Osteoblast (primary cell): ENCODE data around the gene OR2L3. TPM values are rescaled to one million over a fixed set of nuclear protein-coding genes. Genes with fewer than 3 reads are reported as not detected.

Experiments used
- DNase-seq: peaks from one replicate; pipeline ENCODE4 v3.0.0; 2011; ENCODE audit warnings: low spot score, mixed read lengths; ENCODE audit not compliant: insufficient read length; ENCODE audit errors: missing footprints
- H2AFZ ChIP-seq: 2 replicates; pipeline ENCODE4 v1.6.0; 2011; ENCODE audit warnings: mild to moderate bottlenecking, low read length
- H3K27ac ChIP-seq: 2 replicates; pipeline ENCODE4 v1.5.1; 2011; ENCODE audit warnings: mild to moderate bottlenecking, low read depth, low read length, moderate library complexity
- H3K27me3 ChIP-seq: 2 replicates; pipeline ENCODE4 v1.6.0; 2012; ENCODE audit warnings: mild to moderate bottlenecking, control low read depth, inconsistent platforms, low read length, moderate library complexity; ENCODE audit not compliant: insufficient read depth
- H3K36me3 ChIP-seq: 2 replicates; pipeline ENCODE4 v1.5.1; 2011; ENCODE audit warnings: mild to moderate bottlenecking, low read length, control low read depth, moderate library complexity; ENCODE audit not compliant: insufficient read depth
- H3K4me1 ChIP-seq: 2 replicates; pipeline ENCODE4 v1.5.1; 2011; ENCODE audit warnings: mild to moderate bottlenecking, low read length, control low read depth, moderate library complexity; ENCODE audit not compliant: insufficient read depth
- H3K4me2 ChIP-seq: 2 replicates; pipeline ENCODE4 v1.6.0; 2011; ENCODE audit warnings: mild to moderate bottlenecking, low read length; ENCODE audit not compliant: insufficient read depth
- H3K4me3 ChIP-seq: fragments of 200-600 bp; sonication (generic); 3 replicates; pipeline ENCODE4 v1.5.1; 2012; ENCODE audit warnings: mild to moderate bottlenecking, low read length, inconsistent platforms; ENCODE audit not compliant: insufficient read depth
- H3K79me2 ChIP-seq: 2 replicates; pipeline ENCODE4 v1.6.0; 2012; ENCODE audit warnings: mild to moderate bottlenecking, low read length, control low read depth, inconsistent platforms; ENCODE audit not compliant: insufficient read depth
- H3K9me3 ChIP-seq: 2 replicates; pipeline ENCODE4 v1.5.1; 2011; ENCODE audit warnings: low read depth, low read length, control low read depth
- H4K20me1 ChIP-seq: 2 replicates; pipeline ENCODE4 v1.6.0; 2012; ENCODE audit warnings: mild to moderate bottlenecking, low read length, control low read depth; ENCODE audit not compliant: insufficient read depth
- CTCF ChIP-seq: IDR thresholded peaks from 2 replicates; pipeline ENCODE4 v1.5.1; 2011; ENCODE audit warnings: mild to moderate bottlenecking, low read depth, low read length, moderate library complexity; ENCODE audit errors: extremely low read depth
- small RNA-seq: library from RNA; depleted of rRNA; stranded (forward); fragments of <200 nt; gene quantifications from one replicate; pipeline ENCODE3, GENCODE V24; 2012
- total RNA-seq: library from RNA; depleted of rRNA; stranded (reverse); fragments of >200 nt; gene quantifications from 2 replicates; pipeline ENCODE4 v1.2.3, GENCODE V29; 2012

OR2L3 gene
- total RNA-seq, 1 donor: under 0.01 TPM

GRCh38 chr1:248098529-248098928 lies 51.9 kb downstream of the OR2L3 start:
- H3K27me3 ChIP-seq: no peaks in the 10 kb centered on the region

GRCh38 chr1:248102847-248103246 lies 56.2 kb downstream of the OR2L3 start:
- H3K27me3 ChIP-seq: no peaks in the 10 kb centered on the region
- H3K36me3 ChIP-seq: no peaks in the 10 kb centered on the region
- H3K27ac ChIP-seq: no peak overlapping the region
- DNase-seq: no peak
- no peaks in the 10 kb centered on the region for H3K79me2 ChIP-seq
- H3K4me2 ChIP-seq: no peak overlapping the region
- H2AFZ ChIP-seq: no peak overlapping the region
- H3K4me3 ChIP-seq: no peak overlapping the region
- no peak for TF ChIP-seq CTCF
- no peaks in the 10 kb centered on the region for H3K4me1 ChIP-seq
- H3K9me3 ChIP-seq: no peaks in the 10 kb centered on the region
- H4K20me1 ChIP-seq: no peaks in the 10 kb centered on the region

More at GRCh38 chr1:248098529-248098928, 51.9 kb downstream of the OR2L3 start:
- Histone ChIP-seq H3K36me3 (no peaks in the 10 kb centered on the region), H3K4me1 (no peaks in the 10 kb centered on the region), H3K4me3 (no peak overlapping the region), H3K27ac (no peak overlapping the region), H4K20me1 (no peaks in the 10 kb centered on the region), H3K79me2 (no peaks in the 10 kb centered on the region), H2AFZ (no peak overlapping the region), H3K4me2 (no peak overlapping the region), H3K9me3 (no peaks in the 10 kb centered on the region)
- DNase-seq: no peak
- no peak for TF ChIP-seq CTCF

- Histone ChIP-seq H2AFZ (no peak overlapping the region), H3K4me2 (no peak overlapping the region), H3K9me3 (peaks cover 5% of the 10 kb centered on the region), H3K36me3 (no peaks in the 10 kb centered on the region), H3K27me3 (no peaks in the 10 kb centered on the region), H3K79me2 (no peaks in the 10 kb centered on the region), H3K4me1 (no peaks in the 10 kb centered on the region), H3K4me3 (no peak overlapping the region), H4K20me1 (no peaks in the 10 kb centered on the region), H3K27ac (no peak overlapping the region)
- no peak for DNase-seq
- no peak for TF ChIP-seq CTCF
Measured at GRCh38 chr1:248111157-248111556, 64.5 kb downstream of the OR2L3 start.

Small RNAs within 50 kb of the gene (small RNA-seq; reads per million reads assigned to genes)
- gene RF00019: not detected

Other genes starting within 250 kb of the OR2L3 start
- gene OR14A16, start 222.7 kb upstream of the OR2L3 start, total RNA-seq: not detected in 2 replicates
- not detected in 2 replicates for gene OR11L1, start 204.9 kb upstream of the OR2L3 start, total RNA-seq
- gene TRIM58, start 189.6 kb upstream of the OR2L3 start, total RNA-seq: 0.29 and 0.36 TPM in 2 replicates
- 1.1 TPM in 1 of 2 replicates, not detected in the other for gene OR2W3, start 151.2 kb upstream of the OR2L3 start, total RNA-seq
- gene OR2T8, start 126.6 kb upstream of the OR2L3 start, total RNA-seq: not detected in 2 replicates
- not detected in 2 replicates for gene OR2AJ1, start 121.9 kb upstream of the OR2L3 start, total RNA-seq
- not detected in 2 replicates for gene OR2L8, start 98.0 kb upstream of the OR2L3 start, total RNA-seq
- gene OR2AK2, start 81.6 kb upstream of the OR2L3 start, total RNA-seq: not detected in 2 replicates
- gene OR2L5, start 33.2 kb upstream of the OR2L3 start, total RNA-seq: not detected in 2 replicates
- gene OR2L2, start 16.8 kb upstream of the OR2L3 start, total RNA-seq: under 0.01 TPM in 2 replicates
- gene OR2L13, start 48.3 kb downstream of the OR2L3 start, total RNA-seq: under 0.01 TPM in 1 of 2 replicates, not detected in the other
- not detected in 2 replicates for gene OR2M5, start 98.3 kb downstream of the OR2L3 start, total RNA-seq
- not detected in 2 replicates for gene OR2M2, start 128.0 kb downstream of the OR2L3 start, total RNA-seq
- gene OR2M3, start 150.4 kb downstream of the OR2L3 start, total RNA-seq: not detected in 2 replicates
- gene OR2M4, start 184.6 kb downstream of the OR2L3 start, total RNA-seq: not detected in 2 replicates
- gene OR2T33, start 231.1 kb downstream of the OR2L3 start, total RNA-seq: not detected in 2 replicates